Heart right ventricle (tissue), 16 donors: ENCODE measurements around the gene HDAC10. TPM values are rescaled to one million over a fixed set of nuclear protein-coding genes. Genes with fewer than 3 reads are reported as not detected.

Experiments used
- ATAC-seq, 8 donors: fragments of 200-7000 bp; cut with Tn5 transposase; one replicate each; pipeline ENCODE4 v1.9.1; 2020; ENCODE audit warnings: mild to moderate bottlenecking in 8 of 8, moderate library complexity in 8 of 8, moderate number of reproducible peaks in 1 of 8
- DNase-seq, 2 donors: peaks; one replicate each; pipeline ENCODE4 v3.0.0-alpha.2; 2020
- H3K27ac ChIP-seq, 10 donors: fragments of 200-600 bp; sonication (generic) in 2 of 10; one replicate each; pipeline versions ENCODE4 v1.5.0 to v1.8.0; 2020 to 2022; ENCODE audit warnings: mild to moderate bottlenecking in 3 of 10
- H3K27me3 ChIP-seq, 7 donors: fragments of 200-600 bp; one replicate each; pipeline ENCODE4 v1.8.0; 2021 to 2022; ENCODE audit warnings: mild to moderate bottlenecking in 2 of 7
- H3K36me3 ChIP-seq, 9 donors: fragments of 200-600 bp; sonication (generic) in 1 of 9; one replicate each; pipeline versions ENCODE4 v1.5.0 to v1.8.0; 2020 to 2022; ENCODE audit warnings: mild to moderate bottlenecking in 2 of 9
- H3K4me1 ChIP-seq, 9 donors: fragments of 200-600 bp; sonication (generic) in 1 of 9; one replicate each; pipeline versions ENCODE4 v1.5.0 to v1.8.0; 2020 to 2022; ENCODE audit warnings: mild to moderate bottlenecking in 4 of 9
- H3K4me3 ChIP-seq, 10 donors: fragments of 200-600 bp; sonication (generic) in 2 of 10; one replicate each; pipeline versions ENCODE4 v1.5.0 to v1.8.0; 2020 to 2022; ENCODE audit warnings: mild to moderate bottlenecking in 7 of 10, moderate library complexity in 2 of 10
- H3K9me3 ChIP-seq, 11 donors: fragments of 200-600 bp in 10 of 11; sonication (generic) in 2 of 11; one replicate each; pipeline versions ENCODE4 v1.5.0 to v1.8.0; 2013 to 2022; ENCODE audit warnings: mild to moderate bottlenecking in 2 of 11, control low read depth in 1 of 11, moderate library complexity in 1 of 11
- WGBS, 2 donors: extraction: QIAGEN DNeasy Blood & Tissue Kit; methylation state at CpG; one replicate each; pipeline ENCODE4 v1.1.7; 2013; ENCODE audit warnings: inconsistent platforms in 1 of 2; 5-methylcytosine and 5-hydroxymethylcytosine counted together
- intact Hi-C, 10 donors: fragments of 100-400 bp; cut with DNase I; formaldehyde crosslinking; loops; one replicate each; pipeline versions ENCODE4 v1.11.1 to v1.14.2; 2022
- polyA plus RNA-seq, 2 donors: library from polyadenylated mRNA; stranded (reverse); fragments of 200-250 nt; gene quantifications; one replicate each; pipeline ENCODE4 v1.2.3, GENCODE V29; 2013
- total RNA-seq, 10 donors: library from RNA; stranded (reverse); fragmentation: NEBNext Ultra II Directional in 3 of 10; extraction: Animal tissue kit (Norgen Biotek cat#: 25700) in 3 of 10; gene quantifications; one replicate each; pipeline versions ENCODE4 v1.2.1 to v1.2.4, GENCODE V29; 2021 to 2023
- TF ChIP-seq, protein P1 (sequence below), 9 donors: fragments of 200-600 bp; sonication (generic) in 2 of 9; IDR thresholded peaks; one replicate each; pipeline versions ENCODE4 v1.5.0 to v1.8.0; 2021 to 2022; ENCODE audit warnings: antibody characterized with exemption in 9 of 9, mild to moderate bottlenecking in 5 of 9, moderate library complexity in 1 of 9
- donor health status: Arrhythmogenic right ventricular cardiomyopathy.
- donor health status: ischemic (EF 13 %, LVEDD 7.1; RV severe dilation, severe dysfunction).
- donor health status: healthy with polysubstance abuse.
- donor health status: DM: no; HTN: yes; CAD: no.
- donor health status: DM: no; HTN: no; CAD: no.
- donor health status: ischemic (EF 25% LVEDD 6.9; RV normal size, moderate dysfunction).
- donor health status: ischemic (EF 25% LVEDD 5.7; RV mildly dilated, moderate dysfunction).
- donor health status: healthy.
- donor health status: DM: yes; HTN: yes; CAD: no.
- donor health status: Ischemic cardiomyopathy.
- donor health status: ischemic (EF 35%, LVEDD 5.7; RV mildly dilated, moderate dysfunction).
- donor health status: nonischemic (EF 11% LVEDD 7.7; RV severe dilation, severe dysfunction).
- donor health status: DM: yes; HTN: yes; CAD: no.
- donor health status: PGD.
- donor health status: ischemic (EF 29% LVEDD 5.4; RV normal size, mild dysfunction).
- donor health status: nonischemic (EF 23%, LVEDD 6.1; RV moderate dilation, normal function).

The HDAC10 gene
- total and polyA plus RNA-seq, 12 donors: 7.1 to 20.3 (median 10.3) TPM

DNA sequence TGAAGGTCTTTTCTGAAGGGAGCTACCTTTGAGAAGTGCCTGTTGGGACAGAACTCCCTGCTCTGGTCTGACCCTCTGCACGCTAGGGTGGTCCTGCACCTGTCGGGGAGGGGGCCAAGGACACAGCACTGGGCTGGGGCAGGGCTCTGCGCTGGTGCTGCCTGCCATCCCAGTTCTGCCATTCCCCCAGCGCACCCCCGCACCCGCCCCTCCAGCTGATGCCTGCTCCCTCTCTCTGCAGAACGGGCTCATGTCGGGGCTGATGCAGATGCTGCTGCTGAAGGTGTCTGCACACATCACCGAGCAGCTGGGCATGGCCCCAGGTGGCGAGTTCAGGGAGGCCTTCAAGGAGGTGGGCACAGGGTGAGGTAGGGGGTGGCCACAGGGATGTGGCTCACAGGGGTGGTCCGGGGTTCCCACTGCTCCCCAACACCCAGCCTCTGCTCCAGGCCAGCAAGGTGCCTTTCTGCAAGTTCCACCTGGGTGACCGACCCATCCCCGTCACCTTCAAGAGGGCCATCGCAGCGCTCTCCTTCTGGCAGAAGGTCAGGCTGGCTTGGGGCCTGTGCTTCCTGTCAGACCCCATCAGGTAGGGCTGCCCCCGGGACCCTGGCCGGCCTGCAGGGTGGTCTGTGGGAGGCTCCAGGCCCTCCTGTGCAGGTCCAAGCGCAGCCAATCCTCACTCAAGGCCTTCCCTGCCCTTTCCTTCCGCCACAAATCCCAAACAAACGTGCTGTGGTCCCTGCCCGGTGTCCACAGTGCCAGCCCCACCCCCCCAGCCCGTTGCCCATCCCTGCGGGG, 53.9 kb downstream of the HDAC10 start:
- Histone ChIP-seq H3K4me3 (no peak overlapping the region), H3K27me3 (no peaks in the 10 kb centered on the region), H3K36me3 (peaks cover 0 to 68% (median 5%) of the 10 kb centered on the region in 9 donors), H3K27ac (no peak overlapping the region), H3K4me1 (peaks cover 4 to 27% (median 18%) of the 10 kb centered on the region in 9 donors), H3K9me3 (no peaks in the 10 kb centered on the region)
- DNase-seq: no peak
- ATAC-seq: no peak
- intact Hi-C loops: loop anchor here in 1 of 10 donors (10.0 kb wide), 1 partner anchor 272 kb away; no protein-coding TSS in a partner anchor
- TF ChIP-seq, protein P1, sequence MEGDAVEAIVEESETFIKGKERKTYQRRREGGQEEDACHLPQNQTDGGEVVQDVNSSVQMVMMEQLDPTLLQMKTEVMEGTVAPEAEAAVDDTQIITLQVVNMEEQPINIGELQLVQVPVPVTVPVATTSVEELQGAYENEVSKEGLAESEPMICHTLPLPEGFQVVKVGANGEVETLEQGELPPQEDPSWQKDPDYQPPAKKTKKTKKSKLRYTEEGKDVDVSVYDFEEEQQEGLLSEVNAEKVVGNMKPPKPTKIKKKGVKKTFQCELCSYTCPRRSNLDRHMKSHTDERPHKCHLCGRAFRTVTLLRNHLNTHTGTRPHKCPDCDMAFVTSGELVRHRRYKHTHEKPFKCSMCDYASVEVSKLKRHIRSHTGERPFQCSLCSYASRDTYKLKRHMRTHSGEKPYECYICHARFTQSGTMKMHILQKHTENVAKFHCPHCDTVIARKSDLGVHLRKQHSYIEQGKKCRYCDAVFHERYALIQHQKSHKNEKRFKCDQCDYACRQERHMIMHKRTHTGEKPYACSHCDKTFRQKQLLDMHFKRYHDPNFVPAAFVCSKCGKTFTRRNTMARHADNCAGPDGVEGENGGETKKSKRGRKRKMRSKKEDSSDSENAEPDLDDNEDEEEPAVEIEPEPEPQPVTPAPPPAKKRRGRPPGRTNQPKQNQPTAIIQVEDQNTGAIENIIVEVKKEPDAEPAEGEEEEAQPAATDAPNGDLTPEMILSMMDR (IDR thresholded peaks at IDR 0.05): no peak
- whole genome bisulfite sequencing, 2 donors: 86 to 88% methylated on average over 23 of the region's 23 CpGs

GRCh38 chr22:50196256-50196655, 54.8 kb downstream of the HDAC10 start:
- ATAC-seq (no peak), DNase-seq (no peak)
- H3K27me3 ChIP-seq: no peaks in the 10 kb centered on the region
- intact Hi-C loops: loop anchor here in 1 of 10 donors (10.0 kb wide), 1 partner anchor 271 kb away; no protein-coding TSS in a partner anchor
- H3K9me3 ChIP-seq: no peaks in the 10 kb centered on the region
- no peak overlapping the region for H3K27ac ChIP-seq
- H3K4me3 ChIP-seq: no peak overlapping the region
- TF ChIP-seq, protein P1 (IDR thresholded peaks at IDR 0.05): no peak
- WGBS, 2 donors: 85 to 92% methylated on average over 18 of the region's 18 CpGs
- H3K4me1 ChIP-seq: peaks cover 4 to 30% (median 14%) of the 10 kb centered on the region in 9 donors
- H3K36me3 ChIP-seq: peaks cover 0 to 68% (median 5%) of the 10 kb centered on the region in 9 donors

Other genes with a start within 250 kb of the HDAC10 start
- gene IL17REL, start 238.5 kb downstream of the HDAC10 start, total RNA-seq: under 1 TPM in 1 of 10 donors, not detected in 9; 0.11 TPM
- not detected for gene IL17REL, start 238.5 kb downstream of the HDAC10 start, polyA plus RNA-seq
- not detected for gene TTLL8, start 193.0 kb downstream of the HDAC10 start, total RNA-seq
- gene TTLL8, start 193.0 kb downstream of the HDAC10 start, polyA plus RNA-seq: not detected
- 1 to 10 TPM in 1 of 10 donors, under 1 TPM in 5, not detected in 4; 0.11 to 1.6 (median 0.37) TPM for gene MLC1, start 165.8 kb downstream of the HDAC10 start, total RNA-seq
- under 1 TPM; 0.03 to 0.07 TPM for gene MLC1, start 165.8 kb downstream of the HDAC10 start, polyA plus RNA-seq
- gene MOV10L1, start 161.3 kb downstream of the HDAC10 start, total RNA-seq: under 1 TPM in 2 of 10 donors, not detected in 8; 0.16 to 0.42 TPM
- gene MOV10L1, start 161.3 kb downstream of the HDAC10 start, polyA plus RNA-seq: under 1 TPM; 0.16 to 0.37 TPM
- under 1 TPM in 7 of 10 donors, not detected in 3; 0.15 to 0.61 (median 0.22) TPM for gene PANX2, start 80.5 kb downstream of the HDAC10 start, total RNA-seq
- gene PANX2, start 80.5 kb downstream of the HDAC10 start, polyA plus RNA-seq: under 1 TPM; 0.07 to 0.09 TPM
- 10 to 100 TPM; 13.6 to 24.9 (median 16.4) TPM for gene TRABD, start 65.4 kb downstream of the HDAC10 start, total RNA-seq
- 10 to 100 TPM; 31.6 to 40.8 TPM for gene TRABD, start 65.4 kb downstream of the HDAC10 start, polyA plus RNA-seq
- gene SELENOO, start 50.3 kb downstream of the HDAC10 start, total RNA-seq: 10 to 100 TPM in 9 of 10 donors, 1 to 10 TPM in 1; 9.6 to 24.6 (median 11.9) TPM
- 10 to 100 TPM; 22.6 to 29.8 TPM for gene SELENOO, start 50.3 kb downstream of the HDAC10 start, polyA plus RNA-seq
- gene TUBGCP6, start 6.2 kb downstream of the HDAC10 start, total RNA-seq: 10 to 100 TPM; 15.5 to 23.3 (median 18.5) TPM
- gene TUBGCP6, start 6.2 kb downstream of the HDAC10 start, polyA plus RNA-seq: 10 to 100 TPM; 14.2 to 40.7 TPM
- gene MAPK12, start 10.4 kb upstream of the HDAC10 start, total RNA-seq: 10 to 100 TPM; 10.6 to 21.9 (median 16.1) TPM
- gene MAPK12, start 10.4 kb upstream of the HDAC10 start, polyA plus RNA-seq: 10 to 100 TPM; 14.8 to 23.0 TPM
- gene MAPK11, start 19.1 kb upstream of the HDAC10 start, total RNA-seq: 10 to 100 TPM in 2 of 10 donors, 1 to 10 TPM in 8; 4.3 to 11.3 (median 7.1) TPM
- 10 to 100 TPM; 11.6 to 18.0 TPM for gene MAPK11, start 19.1 kb upstream of the HDAC10 start, polyA plus RNA-seq
- 100 to 1,000 TPM in 1 of 10 donors, 10 to 100 TPM in 9; 43.0 to 101 (median 57.8) TPM for gene PLXNB2, start 56.4 kb upstream of the HDAC10 start, total RNA-seq
- gene PLXNB2, start 56.4 kb upstream of the HDAC10 start, polyA plus RNA-seq: 10 to 100 TPM; 33.5 to 71.0 TPM
- gene DENND6B, start 75.7 kb upstream of the HDAC10 start, total RNA-seq: 1 to 10 TPM; 1.1 to 3.6 (median 2.0) TPM
- 1 to 10 TPM; 1.7 to 3.1 TPM for gene DENND6B, start 75.7 kb upstream of the HDAC10 start, polyA plus RNA-seq
- gene PPP6R2, start 92.1 kb upstream of the HDAC10 start, total RNA-seq: 10 to 100 TPM; 34.7 to 51.5 (median 36.8) TPM
- gene PPP6R2, start 92.1 kb upstream of the HDAC10 start, polyA plus RNA-seq: 10 to 100 TPM; 38.6 to 38.8 TPM
- gene SBF1, start 223.8 kb upstream of the HDAC10 start, total RNA-seq: 10 to 100 TPM; 41.0 to 73.0 (median 49.7) TPM
- gene SBF1, start 223.8 kb upstream of the HDAC10 start, polyA plus RNA-seq: 10 to 100 TPM; 43.2 to 48.6 TPM
- gene ADM2, start 230.3 kb upstream of the HDAC10 start, total RNA-seq: under 1 TPM in 3 of 10 donors, not detected in 7; 0.09 to 0.53 (median 0.15) TPM
- under 1 TPM; 0.07 to 0.29 TPM for gene ADM2, start 230.3 kb upstream of the HDAC10 start, polyA plus RNA-seq
- not detected for gene MIOX, start 235.6 kb upstream of the HDAC10 start, total RNA-seq
- not detected for gene MIOX, start 235.6 kb upstream of the HDAC10 start, polyA plus RNA-seq